SJCRH30 (cell line): ENCODE measurements around the gene ATP1A1. TPM values are rescaled to one million over a fixed set of nuclear protein-coding genes. Genes with fewer than 3 reads are reported as not detected.

ENCODE experiments used
- DNase-seq, 2 experiments: peaks; one replicate each; pipeline ENCODE4 v3.0.0-alpha.2; 2015 to 2020
- H3K27ac ChIP-seq: fragments of 250-450 bp; sonication (Bioruptor Pico); 2 replicates; pipeline ENCODE4 v1.5.1; 2020; ENCODE audit warnings: mild to moderate bottlenecking, moderate library complexity
- H3K27me3 ChIP-seq: fragments of 250-450 bp; sonication (Bioruptor Pico); 2 replicates; pipeline ENCODE4 v1.5.1; 2020; ENCODE audit warnings: mild to moderate bottlenecking, moderate library complexity
- H3K36me3 ChIP-seq: fragments of 250-450 bp; sonication (Bioruptor Pico); 2 replicates; pipeline ENCODE4 v1.5.1; 2020; ENCODE audit warnings: mild to moderate bottlenecking, moderate library complexity
- H3K4me1 ChIP-seq: fragments of 250-450 bp; sonication (Bioruptor Pico); 2 replicates; pipeline ENCODE4 v1.5.1; 2020; ENCODE audit warnings: mild to moderate bottlenecking, moderate library complexity
- H3K4me3 ChIP-seq: fragments of 250-450 bp; sonication (Bioruptor Pico); 2 replicates; pipeline ENCODE4 v1.5.1; 2020; ENCODE audit warnings: mild to moderate bottlenecking, moderate library complexity
- H3K9me3 ChIP-seq: fragments of 250-450 bp; sonication (Bioruptor Pico); replicated peaks from 2 replicates; pipeline ENCODE4 v1.5.1; 2020; ENCODE audit warnings: mild to moderate bottlenecking, moderate library complexity
- total RNA-seq: library from RNA; depleted of rRNA; stranded (reverse); fragments of >200 nt; shearing (Covaris generic); gene quantifications from 2 replicates; pipeline ENCODE4 v1.2.3, GENCODE V29; 2014

Gene ATP1A1
- total RNA-seq, 1 experiment from 2014 or later = 112 TPM

DNA sequence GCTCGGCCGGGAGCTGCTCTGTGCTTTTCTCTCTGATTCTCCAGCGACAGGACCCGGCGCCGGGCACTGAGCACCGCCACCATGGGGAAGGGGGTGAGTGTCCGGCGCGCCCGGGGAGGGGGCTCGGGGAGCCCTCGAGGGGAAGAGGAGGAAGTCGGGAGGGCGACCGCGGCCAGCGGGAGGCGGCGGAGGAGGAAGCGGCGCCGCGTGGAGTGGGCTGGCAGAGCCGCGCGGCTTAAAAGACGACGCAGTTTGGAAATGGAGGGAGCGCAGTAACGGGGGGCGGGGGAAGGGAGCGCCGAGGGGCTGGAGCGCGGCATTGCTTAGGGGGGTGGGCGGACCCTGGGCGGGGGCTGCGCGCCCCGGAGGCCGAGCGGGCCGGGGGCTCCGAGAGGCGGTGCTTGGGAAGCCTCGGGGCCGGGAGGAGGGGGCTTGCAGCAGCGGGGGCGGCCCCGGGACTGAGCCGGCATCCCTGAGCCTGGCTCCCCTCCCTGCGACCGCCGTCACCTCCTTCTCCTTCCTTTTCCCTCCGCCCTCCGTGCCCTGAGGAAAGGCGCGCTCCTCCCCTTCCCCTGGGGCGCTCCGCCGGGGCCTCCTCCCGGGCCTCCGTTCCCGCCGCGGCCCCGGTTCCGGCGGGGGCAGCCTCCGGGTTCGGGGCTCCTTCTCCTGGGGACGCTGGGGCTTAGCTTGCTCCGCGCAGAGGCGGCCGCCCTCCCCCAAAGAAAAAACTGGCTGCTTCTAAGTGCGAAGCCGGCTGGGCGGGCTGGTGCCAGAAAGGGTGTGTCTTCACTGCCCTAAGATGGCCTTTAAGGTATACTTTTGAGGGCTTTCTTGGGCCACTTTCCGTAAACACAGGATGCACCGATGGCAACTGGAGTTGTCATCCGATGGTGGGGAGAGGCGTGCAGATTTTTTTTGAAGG lies 648 bp downstream of the ATP1A1 start:
- DNase-seq = peak; percentile 66 to 68
- peak overlapping the region; percentile 86 for H3K4me3 ChIP-seq
- H3K4me1 ChIP-seq = peaks cover 16% of the 10 kb centered on the region; the same call in 1 of the 2 replicates
- H3K9me3 ChIP-seq = no peaks in the 10 kb centered on the region
- no peaks in the 10 kb centered on the region for H3K27me3 ChIP-seq
- no peaks in the 10 kb centered on the region for H3K36me3 ChIP-seq
- H3K27ac ChIP-seq = peak overlapping the region; percentile 55

DNA sequence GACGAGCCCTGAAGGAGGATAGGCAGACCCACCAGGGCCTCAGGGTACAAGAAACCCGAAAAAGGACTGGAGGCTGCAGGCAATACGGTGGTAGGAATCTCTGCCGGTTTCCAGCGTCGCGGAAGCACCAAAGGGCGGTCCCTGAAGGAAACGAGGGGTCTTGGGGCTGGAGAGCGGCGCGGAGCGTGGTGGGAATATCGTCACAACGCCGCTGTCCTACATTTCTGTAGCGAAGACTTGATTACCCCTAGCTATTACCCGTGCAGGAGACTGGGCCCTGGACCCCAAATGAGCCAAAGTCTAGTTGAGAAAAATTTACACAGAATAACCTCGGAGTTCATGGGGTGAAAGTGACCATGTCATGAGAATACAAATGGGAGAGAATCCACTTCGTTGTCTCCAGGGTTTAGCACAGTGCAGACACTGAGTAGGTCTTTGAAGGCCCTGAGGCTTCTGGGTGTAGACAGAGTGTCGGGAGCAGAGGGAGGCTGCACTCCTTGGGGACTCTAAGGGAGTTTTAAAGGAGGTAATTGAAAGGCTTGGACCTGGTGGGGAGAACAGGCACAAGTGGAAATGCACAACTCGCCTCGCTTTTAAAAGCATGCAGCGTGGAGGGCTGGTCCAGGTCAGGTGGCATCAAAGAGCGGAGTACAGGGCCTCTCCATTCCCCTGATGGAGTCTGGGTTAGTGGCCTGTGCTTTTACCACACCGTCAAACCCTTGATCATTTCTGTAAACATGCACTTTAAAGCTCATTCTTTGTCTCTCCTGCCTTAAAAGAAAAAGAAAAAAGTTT lies 1.5 kb downstream of the ATP1A1 start:
- Histone ChIP-seq H3K27me3 (no peaks in the 10 kb centered on the region), H3K36me3 (no peaks in the 10 kb centered on the region), H3K9me3 (no peaks in the 10 kb centered on the region), H3K4me3 (peak overlapping the region; percentile 86), H3K4me1 (peaks cover 16% of the 10 kb centered on the region; the same call in 1 of the 2 replicates), H3K27ac (no peak overlapping the region; the same call in 1 of the 2 replicates)
- peak; percentile 22 to 43 for DNase-seq

DNA sequence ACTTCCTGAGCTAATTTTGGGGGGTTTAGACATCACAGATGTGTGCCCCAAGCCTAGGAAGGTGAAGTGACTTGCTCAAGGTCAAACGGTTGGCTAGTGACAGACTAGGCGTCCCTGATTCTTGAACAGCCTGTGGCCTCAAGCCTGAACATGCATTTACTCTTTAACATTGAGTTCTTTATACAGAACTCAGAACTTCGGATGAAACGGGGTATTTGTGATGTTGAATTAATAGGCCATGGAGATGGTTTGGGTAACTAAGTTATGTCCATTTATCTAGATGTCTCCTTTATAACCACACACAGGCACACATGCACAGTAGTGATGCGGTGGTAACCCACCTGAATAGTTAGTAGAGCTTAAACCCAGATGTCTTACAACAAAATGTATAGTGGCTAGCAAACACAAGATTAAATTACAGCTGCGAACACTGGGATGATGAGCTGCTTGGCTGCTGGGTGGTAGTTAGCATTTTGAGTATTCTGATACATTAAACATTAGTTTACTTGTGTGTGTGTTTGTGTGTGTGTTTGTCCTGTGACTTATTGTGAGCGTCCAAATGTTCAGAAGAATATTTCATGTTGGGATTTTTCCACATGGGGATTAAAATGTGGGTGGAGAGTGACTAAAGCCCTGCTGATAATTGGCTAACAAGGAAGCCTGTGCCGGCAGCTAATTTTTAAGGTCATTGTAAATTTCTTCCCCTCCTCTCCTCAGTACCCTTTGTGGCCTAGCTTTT lies 2.3 kb downstream of the ATP1A1 start:
- Histone ChIP-seq H3K9me3 (no peaks in the 10 kb centered on the region), H3K4me1 (peaks cover 16% of the 10 kb centered on the region; the same call in 1 of the 2 replicates), H3K27me3 (no peaks in the 10 kb centered on the region), H3K36me3 (no peaks in the 10 kb centered on the region), H3K4me3 (peak overlapping the region; percentile 86), H3K27ac (no peak overlapping the region)
- no peak for DNase-seq

DNA sequence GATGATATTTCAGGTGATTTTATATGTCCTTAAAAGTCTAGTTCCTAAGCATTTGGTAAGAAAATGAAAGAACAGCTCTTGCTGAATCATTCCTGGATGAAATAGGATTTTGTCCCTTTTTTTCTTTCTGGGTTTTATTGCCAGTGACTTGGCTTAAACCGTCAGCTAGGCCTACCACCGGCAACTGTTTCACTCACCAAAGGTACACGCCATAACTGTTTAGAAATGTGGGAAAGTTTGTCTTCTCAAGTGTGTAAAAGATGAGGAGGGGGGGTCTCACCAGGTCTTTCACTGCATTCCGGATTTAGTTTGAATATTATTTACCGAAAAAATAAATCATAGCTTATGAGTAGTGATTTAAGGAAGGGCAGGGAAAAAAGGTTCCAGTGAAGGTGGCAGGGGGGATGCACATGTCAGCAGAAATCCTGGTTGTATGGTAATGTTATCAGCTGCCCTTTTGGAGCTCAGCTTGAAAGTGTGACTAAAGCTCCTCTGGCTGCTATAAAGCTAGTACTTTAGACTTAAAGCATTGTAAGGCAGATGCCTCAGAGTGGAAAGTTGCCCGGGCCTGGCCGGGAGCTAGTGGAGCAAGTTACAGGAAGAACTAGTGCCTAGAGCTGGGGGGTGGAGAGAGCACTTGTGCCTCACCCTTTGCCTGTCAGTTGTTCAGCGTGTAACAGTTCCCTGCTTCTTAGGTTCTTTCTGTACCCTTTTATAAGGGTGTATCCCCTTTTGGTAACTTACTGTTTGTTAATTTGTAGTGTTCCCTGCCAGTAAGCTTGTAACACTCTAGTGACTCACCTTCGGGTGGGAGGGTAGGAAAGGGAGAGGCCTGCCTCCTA lies 3.1 kb downstream of the ATP1A1 start:
- Histone ChIP-seq H3K9me3 (no peaks in the 10 kb centered on the region), H3K27ac (no peak overlapping the region), H3K4me1 (peaks cover 16% of the 10 kb centered on the region; the same call in 1 of the 2 replicates), H3K36me3 (no peaks in the 10 kb centered on the region), H3K4me3 (no peak overlapping the region), H3K27me3 (no peaks in the 10 kb centered on the region)
- DNase-seq = peak in 1 of 2 experiments; percentile 13

DNA sequence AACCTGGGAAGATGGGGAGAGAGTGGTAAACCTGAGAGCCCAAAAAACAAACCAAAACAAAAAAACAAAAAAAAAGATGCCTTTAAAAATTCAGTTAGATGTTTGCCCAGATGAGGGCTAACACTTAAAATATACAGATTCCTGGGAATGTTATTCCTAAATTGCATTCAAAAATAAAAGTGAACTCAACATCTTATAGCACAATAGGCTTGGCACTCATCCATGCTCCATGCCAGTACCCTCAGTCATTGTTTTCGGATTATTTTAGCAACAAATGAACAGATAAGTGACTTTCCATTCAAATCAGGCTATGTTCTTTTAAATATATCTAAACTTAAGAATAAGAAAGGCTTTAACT lies 3.7 kb downstream of the ATP1A1 start:
- Histone ChIP-seq H3K9me3 (no peaks in the 10 kb centered on the region), H3K4me1 (peaks cover 16% of the 10 kb centered on the region; the same call in 1 of the 2 replicates), H3K27me3 (no peaks in the 10 kb centered on the region), H3K4me3 (no peak overlapping the region), H3K36me3 (no peaks in the 10 kb centered on the region), H3K27ac (no peak overlapping the region)
- DNase-seq = no peak

DNA sequence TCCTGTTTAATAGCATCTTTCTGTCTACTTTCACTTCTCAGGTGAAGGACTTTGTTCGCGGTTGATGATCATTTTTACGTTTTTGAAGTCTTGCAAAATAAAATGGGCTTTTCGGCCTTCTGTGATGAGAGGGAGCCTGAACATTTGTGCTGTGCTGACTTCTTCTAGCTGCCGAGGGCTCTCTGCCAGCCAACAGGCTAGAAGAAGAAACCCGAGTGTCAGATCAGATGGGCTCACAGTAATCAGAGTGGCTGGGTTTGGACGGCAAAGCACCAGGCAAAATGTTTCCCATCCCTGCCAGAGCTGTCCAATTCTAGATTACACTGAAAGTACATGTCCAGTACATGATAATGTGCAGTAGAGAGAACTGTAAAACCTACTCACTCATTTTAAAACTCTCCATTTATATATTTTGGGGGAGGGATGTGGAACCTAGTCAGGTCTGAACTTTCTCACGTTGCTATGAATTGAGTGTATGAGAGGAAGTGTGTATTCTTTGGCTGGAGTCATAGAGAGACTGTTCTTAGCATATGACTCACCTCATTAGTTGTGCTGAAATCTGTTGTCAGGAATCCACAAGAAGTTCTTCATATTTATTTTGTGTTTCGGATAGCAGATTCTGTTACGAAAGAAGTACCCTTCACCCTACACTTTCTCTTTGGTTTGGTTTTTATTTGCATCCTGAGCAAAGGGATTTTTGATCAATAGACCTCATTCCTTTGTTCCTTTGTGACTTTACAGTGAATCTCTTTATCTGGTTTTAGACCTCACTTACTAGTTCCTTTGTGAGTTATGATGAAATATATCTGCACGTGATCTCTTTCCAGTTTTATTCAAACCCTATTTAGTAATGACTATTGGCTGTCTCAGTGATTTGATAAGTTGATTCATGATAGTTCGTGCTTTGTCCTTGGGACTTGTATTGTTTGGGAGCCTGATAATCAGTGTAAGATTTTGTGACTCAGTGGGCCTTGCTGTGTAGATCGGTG lies 4.8 kb downstream of the ATP1A1 start:
- no peak for DNase-seq
- 0 out of 2 replicates have a peak, but pooled peaks cover 5% of the 10 kb centered on the region for H3K36me3 ChIP-seq
- H3K4me1 ChIP-seq = peaks cover 24% of the 10 kb centered on the region; the same call in 1 of the 2 replicates
- H3K4me3 ChIP-seq = no peak overlapping the region
- H3K27ac ChIP-seq = no peak overlapping the region
- no peaks in the 10 kb centered on the region for H3K9me3 ChIP-seq
- H3K27me3 ChIP-seq = no peaks in the 10 kb centered on the region

DNA sequence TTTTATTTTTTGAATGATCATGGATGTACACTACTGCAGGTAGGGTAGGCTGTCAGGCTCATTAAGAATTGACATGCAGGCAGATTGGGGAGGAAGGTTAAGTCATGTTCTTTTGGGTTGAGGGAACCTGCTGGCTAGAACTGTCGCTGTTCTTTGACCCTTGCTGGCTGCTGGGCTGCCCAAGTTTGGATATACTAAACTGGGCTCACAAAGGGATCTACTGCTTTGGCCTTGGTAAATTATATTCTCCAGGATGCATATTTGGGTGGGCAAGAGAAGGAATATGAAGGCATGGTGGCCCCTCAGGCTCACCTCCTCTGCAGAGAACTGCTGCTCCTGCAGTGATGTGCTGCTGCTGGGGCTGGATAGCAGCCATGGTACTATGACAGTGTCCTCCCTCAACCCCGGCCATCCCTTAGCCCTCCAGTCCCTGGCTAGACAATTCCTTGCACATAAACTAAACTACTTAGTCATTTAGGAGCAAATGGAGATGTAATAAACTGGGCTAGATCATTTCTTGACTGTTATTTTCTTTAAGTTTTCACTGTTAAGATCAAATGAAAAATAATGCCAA lies 6.1 kb downstream of the ATP1A1 start:
- Histone ChIP-seq H3K9me3 (no peaks in the 10 kb centered on the region), H3K27me3 (no peaks in the 10 kb centered on the region), H3K27ac (no peak overlapping the region), H3K36me3 (0 out of 2 replicates have a peak, but pooled peaks cover 5% of the 10 kb centered on the region), H3K4me3 (no peak overlapping the region), H3K4me1 (peaks cover 24% of the 10 kb centered on the region; the same call in 1 of the 2 replicates)
- no peak for DNase-seq

DNA sequence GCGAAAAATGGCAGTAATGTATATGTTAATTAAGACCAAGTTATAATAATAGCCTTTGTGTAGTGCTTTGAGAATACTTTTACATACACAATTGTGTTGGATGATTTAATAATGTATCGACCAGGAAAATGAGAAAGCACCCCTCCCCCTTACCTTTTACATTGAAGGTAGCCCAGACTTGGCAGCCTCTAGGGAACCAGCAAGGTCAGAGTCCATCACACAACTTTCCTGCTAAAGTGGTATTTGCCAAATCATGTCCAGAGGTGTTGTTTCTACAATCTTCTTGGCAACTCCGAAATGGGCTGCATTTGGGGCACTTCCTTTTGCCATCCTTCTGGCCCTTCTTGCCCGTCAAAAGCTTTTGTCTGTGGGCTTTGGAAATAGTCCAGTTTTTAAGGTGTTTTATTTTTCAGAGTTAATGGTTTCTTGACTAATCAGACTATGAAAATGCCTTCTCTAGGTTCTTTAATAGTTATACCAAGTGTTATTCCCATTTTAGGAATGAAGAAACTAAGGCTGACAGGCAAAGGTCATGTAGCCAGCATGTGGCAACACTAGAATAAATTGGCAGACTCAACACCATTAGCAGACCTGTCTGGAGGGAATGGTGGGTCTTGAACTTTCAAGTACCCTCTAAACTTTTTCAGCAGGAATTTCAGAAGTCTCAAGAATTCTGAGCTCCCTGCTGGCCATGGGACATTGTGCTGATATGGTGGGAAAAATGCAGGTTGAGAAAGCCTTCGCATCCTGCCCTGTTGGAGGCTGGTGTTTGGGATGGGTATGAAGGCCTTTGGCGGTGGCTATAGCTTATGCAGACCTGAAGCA lies 6.8 kb downstream of the ATP1A1 start:
- Histone ChIP-seq H3K4me1 (peaks cover 21% of the 10 kb centered on the region; the same call in 1 of the 2 replicates), H3K27ac (no peak overlapping the region), H3K4me3 (no peak overlapping the region), H3K9me3 (no peaks in the 10 kb centered on the region), H3K36me3 (peaks cover 8% of the 10 kb centered on the region; the same call in 1 of the 2 replicates), H3K27me3 (no peaks in the 10 kb centered on the region)
- no peak for DNase-seq

DNA sequence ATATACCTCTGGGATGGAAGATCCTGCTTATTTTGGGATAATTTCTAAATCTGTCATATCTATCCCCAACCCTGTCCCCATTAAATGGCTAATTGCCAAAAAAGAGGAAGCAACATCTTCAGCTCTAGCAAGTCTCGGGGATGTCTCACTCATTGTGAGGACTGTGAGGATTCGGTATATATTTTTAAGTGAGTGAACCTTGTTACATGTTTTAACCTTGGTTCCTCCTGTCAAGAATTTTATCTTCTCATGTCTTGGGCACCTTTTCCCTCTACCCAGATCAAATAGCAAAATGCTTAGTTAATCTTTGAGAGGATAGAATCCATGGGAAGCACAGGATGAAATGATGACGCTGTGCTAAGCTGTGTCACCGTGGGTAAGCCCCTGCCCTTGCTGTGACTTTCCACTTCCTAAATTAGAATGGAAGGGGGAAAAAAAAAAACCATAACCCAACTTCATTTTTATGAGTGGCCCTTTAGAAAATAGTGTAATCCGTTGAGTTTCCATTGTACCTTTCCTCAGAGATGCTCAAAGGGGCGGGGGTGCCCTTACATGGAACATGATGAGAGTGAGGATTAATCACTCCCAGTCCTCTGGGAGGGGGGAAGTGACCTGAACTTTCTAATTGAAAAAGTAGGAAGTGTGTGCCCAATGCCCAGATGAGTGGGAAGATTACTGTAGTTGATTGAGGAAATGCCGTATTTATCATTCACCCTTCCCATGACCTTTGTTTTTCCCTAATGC lies 7.6 kb downstream of the ATP1A1 start:
- DNase-seq = no peak
- peaks cover 15% of the 10 kb centered on the region for H3K36me3 ChIP-seq

DNA sequence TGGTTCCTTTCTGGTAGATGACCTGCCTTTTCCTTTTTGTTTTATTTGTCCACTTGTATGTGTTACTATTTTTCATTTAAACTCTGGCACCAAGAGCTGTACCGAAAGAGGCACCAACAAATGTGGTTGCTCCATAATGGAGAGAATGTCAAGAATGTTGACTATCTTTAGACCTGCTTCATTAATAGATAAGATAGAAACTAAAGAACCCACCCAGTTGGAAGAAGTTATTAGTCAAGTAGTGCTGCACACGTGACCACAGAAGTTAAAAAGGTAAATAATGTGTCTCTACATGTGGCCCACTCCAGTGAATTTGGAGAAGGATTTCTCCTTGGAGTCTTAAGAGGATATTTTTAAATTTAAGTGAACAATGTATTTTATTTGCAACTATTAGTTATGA lies 9.3 kb downstream of the ATP1A1 start:
- H3K27ac ChIP-seq = no peak overlapping the region
- H3K36me3 ChIP-seq = peaks cover 28% of the 10 kb centered on the region
- H3K27me3 ChIP-seq = no peaks in the 10 kb centered on the region
- H3K9me3 ChIP-seq = no peaks in the 10 kb centered on the region
- no peak overlapping the region for H3K4me3 ChIP-seq
- peaks cover 13% of the 10 kb centered on the region; the same call in 1 of the 2 replicates for H3K4me1 ChIP-seq
- no peak for DNase-seq

More for the DNA sequence above, 7.6 kb downstream of the ATP1A1 start:
- Histone ChIP-seq H3K27me3 (no peaks in the 10 kb centered on the region), H3K27ac (no peak overlapping the region), H3K4me1 (peaks cover 13% of the 10 kb centered on the region; the same call in 1 of the 2 replicates), H3K9me3 (no peaks in the 10 kb centered on the region), H3K4me3 (no peak overlapping the region)

DNA sequence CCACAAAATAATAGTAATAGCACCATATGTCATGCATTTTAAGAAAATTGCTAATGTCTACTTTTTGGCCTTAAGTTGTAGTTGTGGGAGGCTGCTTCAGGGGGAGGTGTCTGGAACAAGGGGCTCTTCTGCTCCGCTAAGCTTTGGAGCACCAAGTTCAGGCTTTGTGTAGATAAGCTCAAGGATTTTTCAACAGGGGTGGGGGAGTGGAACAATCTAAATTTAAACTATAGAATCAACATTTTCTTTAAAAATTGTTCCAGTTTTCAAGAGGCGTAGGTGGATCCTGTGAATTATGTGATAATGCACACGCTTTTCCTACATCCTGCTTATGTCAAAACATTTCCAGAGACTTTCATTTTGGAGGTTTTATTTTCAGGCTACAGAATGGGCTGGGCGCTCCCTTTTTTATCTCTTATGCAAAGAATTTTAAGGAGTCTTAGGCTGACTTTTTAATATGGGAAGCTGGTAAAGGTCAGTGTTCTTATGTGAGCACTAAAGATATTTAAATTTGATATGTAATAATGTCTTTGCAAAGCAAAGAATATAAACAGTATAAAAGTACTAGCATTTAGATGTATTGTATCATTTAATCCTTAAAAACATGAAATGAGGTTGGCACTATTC lies 9.9 kb downstream of the ATP1A1 start:
- Histone ChIP-seq H3K4me3 (no peak overlapping the region), H3K36me3 (peaks cover 35% of the 10 kb centered on the region), H3K4me1 (peaks cover 8% of the 10 kb centered on the region; the same call in 1 of the 2 replicates), H3K27me3 (no peaks in the 10 kb centered on the region), H3K9me3 (no peaks in the 10 kb centered on the region), H3K27ac (no peak overlapping the region)
- no peak for DNase-seq
